Stimulated activated CD4-positive, alpha-beta T cell treated with anti-CD3 and anti-CD28 coated beads, TNF-alpha, amount 100 ng/mL, for 1 hour (primary cell): ENCODE results near the gene KCNV2.

Experiments used
- DNase-seq, 3 donors: peaks; one replicate each; pipeline ENCODE4 v3.0.0-alpha.2; 2020; ENCODE audit warnings: low read depth in 3 of 3, low spot score in 1 of 3

The KCNV2 gene

GRCh38 chr9:2718698-2719033 lies 1.4 kb downstream of the KCNV2 start:
- no peak for DNase-seq

DNA sequence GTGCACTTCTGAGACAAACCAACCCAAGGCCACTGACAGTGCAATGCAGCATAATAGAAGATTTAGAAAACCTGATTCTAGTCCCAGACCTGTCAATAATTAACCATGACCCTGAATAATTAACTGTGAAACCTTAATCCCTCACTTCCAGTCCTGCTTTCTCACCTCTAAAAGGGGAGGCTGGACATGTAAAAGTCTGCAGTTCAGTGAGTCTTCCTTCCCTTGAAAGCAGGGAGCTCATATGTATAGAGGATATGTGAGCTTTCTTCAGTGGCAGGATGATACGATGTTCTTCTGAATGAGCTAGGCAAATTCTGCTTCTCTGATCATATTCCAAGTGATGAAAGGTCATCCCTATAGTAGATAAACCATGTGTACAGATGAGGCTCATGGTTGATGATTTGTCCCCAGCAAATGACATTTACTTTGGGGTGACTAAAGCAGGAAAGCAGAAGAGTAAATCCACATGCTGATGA lies 2.9 kb downstream of the KCNV2 start:
- no peak for DNase-seq

DNA sequence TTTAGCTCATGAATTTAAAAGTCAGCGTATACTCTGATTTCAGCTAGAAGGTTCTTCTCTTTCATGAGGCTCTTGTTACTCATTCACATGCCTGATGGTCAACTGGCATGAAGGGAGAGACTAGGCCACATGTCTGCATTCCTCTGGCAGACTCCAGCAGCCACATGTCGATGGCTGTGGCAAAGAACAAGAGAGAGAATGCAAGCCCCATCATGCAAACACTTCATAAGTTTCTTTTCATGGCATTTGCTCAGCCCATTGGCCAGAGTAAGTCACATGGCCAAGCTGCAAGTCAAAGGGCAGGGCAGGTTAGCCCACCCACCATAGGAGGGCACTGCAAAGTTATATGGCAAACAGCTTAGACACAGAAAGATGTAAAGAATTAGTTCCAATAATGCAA lies 5.4 kb downstream of the KCNV2 start:
- no peak for DNase-seq

GRCh38 chr9:2723376-2724065 lies 6.2 kb downstream of the KCNV2 start:
- no peak for DNase-seq

GRCh38 chr9:2725126-2725525 lies 7.8 kb downstream of the KCNV2 start:
- no peak for DNase-seq

DNA sequence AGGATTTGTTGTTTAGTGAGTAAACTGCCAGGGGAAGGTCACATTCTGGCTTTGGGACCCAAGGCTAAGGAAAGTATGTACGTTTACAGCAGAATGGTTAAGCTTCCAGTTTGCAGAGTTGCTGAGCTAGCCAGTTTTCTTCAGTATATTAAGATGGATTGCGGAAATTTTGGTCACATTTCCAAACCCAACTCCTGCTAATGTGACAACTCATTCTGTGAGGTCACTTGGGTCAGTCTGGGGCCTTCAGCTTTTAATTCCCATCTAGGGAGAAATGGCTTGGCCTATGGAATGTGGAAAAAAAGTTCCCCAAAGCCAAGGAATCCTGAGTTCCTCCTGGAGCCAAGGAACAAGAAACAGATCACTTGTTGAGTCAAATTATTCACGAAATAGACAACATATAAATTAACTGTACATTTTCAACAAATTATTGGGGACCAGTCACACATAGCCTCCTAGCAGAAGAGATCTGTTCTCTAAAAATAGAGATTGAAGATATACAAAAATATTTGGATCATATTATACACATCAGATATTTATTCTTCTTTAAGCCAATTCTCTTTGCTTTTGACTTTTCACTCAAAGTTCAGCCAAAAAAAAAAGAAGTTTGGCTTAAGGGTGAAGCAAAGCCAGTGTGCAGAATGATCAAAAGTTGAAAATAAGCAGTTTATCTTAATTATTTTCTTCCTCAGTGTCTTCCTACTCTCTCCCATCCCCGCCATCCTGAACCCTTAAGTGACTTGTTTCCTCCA lies 8.8 kb downstream of the KCNV2 start:
- no peak for DNase-seq

- no peak for DNase-seq
These were observed 9.5 kb downstream of the KCNV2 start for GRCh38 chr9:2726650-2727340.

- DNase-seq = no peak
These were observed 10.1 kb downstream of the KCNV2 start for GRCh38 chr9:2727374-2727773.

- DNase-seq = no peak
These were observed 10.8 kb downstream of the KCNV2 start for GRCh38 chr9:2727966-2728613.

- no peak for DNase-seq
These were observed 11.7 kb downstream of the KCNV2 start for GRCh38 chr9:2729003-2729402.

DNA sequence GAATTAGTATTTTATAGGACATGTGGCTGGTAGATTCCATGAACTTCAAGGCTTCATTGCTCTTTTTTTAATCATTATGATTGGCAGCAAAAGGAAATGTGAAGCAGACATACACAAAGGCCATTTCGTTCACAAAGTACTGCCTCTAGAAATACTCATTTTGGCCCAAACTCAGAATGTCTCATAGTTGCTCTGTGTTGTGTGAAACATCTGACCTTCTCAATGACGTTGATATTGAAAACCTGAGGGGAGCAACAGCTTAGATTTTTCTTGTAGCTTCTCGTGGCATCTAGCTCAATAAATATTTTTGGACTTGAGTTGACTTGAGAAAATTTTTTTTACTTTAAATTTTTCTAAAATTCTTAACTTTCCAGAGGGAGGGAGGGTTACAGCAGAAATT lies 12.4 kb downstream of the KCNV2 start:
- DNase-seq = no peak

GRCh38 chr9:2730971-2731370 lies 13.7 kb downstream of the KCNV2 start:
- no peak for DNase-seq

GRCh38 chr9:2732492-2732891 lies 15.2 kb downstream of the KCNV2 start:
- DNase-seq = no peak

GRCh38 chr9:2740616-2741015 lies 23.3 kb downstream of the KCNV2 start:
- DNase-seq = no peak

- DNase-seq = no peak
These were observed 24.3 kb downstream of the KCNV2 start for GRCh38 chr9:2741441-2742158.

GRCh38 chr9:2742214-2742613 lies 24.9 kb downstream of the KCNV2 start:
- no peak for DNase-seq

DNA sequence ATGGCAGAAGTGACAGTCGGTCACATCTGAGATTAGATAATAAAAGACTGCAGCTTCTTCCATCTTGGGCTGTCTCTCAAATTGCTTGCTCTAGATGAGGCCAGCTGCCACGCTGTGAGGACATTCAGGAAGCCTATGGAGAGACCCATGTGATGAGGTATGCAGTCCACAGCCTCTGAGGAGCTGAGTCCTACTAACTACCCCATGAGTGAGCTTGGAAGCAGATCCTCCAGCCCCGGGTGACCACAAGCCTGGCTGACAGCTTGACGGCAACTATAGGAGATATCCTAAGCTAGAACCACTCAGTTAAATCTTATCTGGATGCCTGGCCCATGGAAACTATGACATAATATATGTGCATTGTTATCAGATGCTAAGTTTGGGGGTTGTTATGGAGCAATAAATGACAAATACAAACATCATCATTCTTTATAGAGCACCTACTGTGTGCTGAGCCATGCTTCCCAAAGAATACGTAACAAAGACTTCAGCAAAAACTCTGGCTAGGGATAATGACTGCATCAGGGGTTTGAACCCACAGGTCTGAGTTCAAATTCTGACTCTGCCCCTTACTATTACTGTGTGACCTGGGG lies 26.7 kb downstream of the KCNV2 start:
- DNase-seq = no peak

DNA sequence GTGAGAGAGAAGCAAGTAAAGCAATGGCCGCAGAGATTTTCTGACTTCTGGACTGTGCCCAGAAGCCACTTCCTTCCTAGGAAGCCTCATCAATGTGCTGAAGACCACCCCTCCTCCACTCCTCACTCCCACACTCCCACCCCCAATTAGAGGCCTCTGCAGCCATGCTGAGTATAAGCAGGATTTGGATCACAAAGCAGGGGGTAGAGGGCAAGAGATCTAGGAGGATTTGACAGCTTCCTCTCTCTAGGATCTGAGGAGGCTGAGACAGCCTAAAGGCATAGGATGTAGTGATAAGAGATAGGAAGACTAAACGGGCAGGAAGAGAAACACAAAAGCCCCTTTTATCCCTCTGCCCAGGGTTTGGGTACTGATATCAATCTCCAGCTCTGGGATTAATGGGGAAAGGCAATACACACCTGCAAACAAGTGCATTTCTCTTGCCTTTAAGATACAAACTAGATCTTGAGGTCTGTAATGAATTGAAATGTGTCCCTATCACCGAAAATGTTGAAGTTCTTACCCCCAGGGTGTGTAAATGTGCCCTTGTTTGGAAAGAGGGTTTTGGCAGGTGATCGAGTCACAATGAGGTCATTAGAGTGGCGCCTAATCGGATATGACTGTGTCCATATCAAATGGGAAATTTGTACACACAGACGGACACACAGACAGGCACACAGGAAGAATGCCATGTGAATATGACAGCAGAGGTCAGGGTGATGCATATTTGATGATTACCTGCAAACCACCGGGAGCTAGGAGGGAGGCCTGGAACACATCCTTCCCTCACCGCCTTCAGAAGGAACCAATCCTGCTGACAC lies 28.5 kb downstream of the KCNV2 start:
- no peak for DNase-seq

- no peak for DNase-seq
These were observed 32.2 kb downstream of the KCNV2 start for GRCh38 chr9:2749485-2749884.

DNA sequence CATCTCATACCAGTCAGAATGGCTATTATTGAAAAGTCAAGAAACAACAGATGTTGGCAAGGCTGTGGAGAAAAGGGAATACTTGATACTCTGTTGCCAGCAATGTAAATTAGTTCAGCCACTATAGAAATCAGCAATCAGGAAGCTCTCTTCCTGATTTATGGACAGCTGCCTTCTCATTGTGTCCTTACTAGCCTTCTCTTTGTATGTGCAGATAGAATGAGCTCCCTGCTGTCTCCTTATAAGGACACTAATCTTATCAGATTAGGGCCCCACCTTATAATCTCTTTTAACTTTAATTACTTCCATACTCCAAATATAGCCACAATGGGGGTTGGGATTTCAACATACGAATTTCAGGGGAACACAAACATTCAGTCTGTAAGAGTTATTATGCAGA lies 38.0 kb downstream of the KCNV2 start:
- no peak for DNase-seq
